GM18508 (cell line): ENCODE measurements around the gene PSMB8.
"Not testable (repeated sequence)": the region's sequence is repeated elsewhere in the genome, so short reads cannot be mapped to it uniquely, and the experiment has no call there.

Experiments
- ATAC-seq: cut with Tn5 transposase; IDR thresholded peaks from one replicate; pipeline ENCODE4 v1.9.1; 2021; ENCODE audit warnings: moderate number of reproducible peaks; ENCODE audit not compliant: insufficient read depth, unreplicated experiment

Gene PSMB8

GRCh38 chr6:32838114-32838958 lies 5.5 kb downstream of the PSMB8 start, which contains the start of gene TAP2:
TSS of gene TAP2 (minus strand) at chr6:32838739. CDS start at chr6:32838233, 506 bp downstream.
- peak; percentile 36 for ATAC-seq

GRCh38 chr6:32837651-32838113 lies 6.2 kb downstream of the PSMB8 start:
- no peak for ATAC-seq

GRCh38 chr6:32836873-32837272 lies 7.0 kb downstream of the PSMB8 start:
- ATAC-seq, result no peak

GRCh38 chr6:32835167-32835893 lies 8.5 kb downstream of the PSMB8 start:
- ATAC-seq, result no peak

- ATAC-seq, result no peak
Observed at GRCh38 chr6:32833664-32834063, 10.2 kb downstream of the PSMB8 start.

- ATAC-seq, result no peak
Observed at GRCh38 chr6:32832535-32832934, 11.3 kb downstream of the PSMB8 start.

- ATAC-seq, result no peak
Observed at GRCh38 chr6:32830936-32831335, 12.9 kb downstream of the PSMB8 start.

GRCh38 chr6:32830017-32830416 lies 13.8 kb downstream of the PSMB8 start:
- no peak for ATAC-seq

- no peak for ATAC-seq
Observed at GRCh38 chr6:32829495-32829894, 14.4 kb downstream of the PSMB8 start.

- ATAC-seq, result no peak
Observed at GRCh38 chr6:32827025-32827424, 16.8 kb downstream of the PSMB8 start.

GRCh38 chr6:32825966-32826365 lies 17.9 kb downstream of the PSMB8 start:
- no peak for ATAC-seq

- ATAC-seq, result no peak
Observed at GRCh38 chr6:32819729-32820128, 24.1 kb downstream of the PSMB8 start.

- ATAC-seq, result no peak
Observed at GRCh38 chr6:32818867-32819266, 25.0 kb downstream of the PSMB8 start.

GRCh38 chr6:32816746-32817204 lies 27.1 kb downstream of the PSMB8 start, which contains the start of gene HLA-DOB:
TSS of gene HLA-DOB (minus strand) at chr6:32817002. CDS start at chr6:32816951, 51 bp downstream.
- no peak for ATAC-seq

- no peak for ATAC-seq
Observed at GRCh38 chr6:32815996-32816395, 27.9 kb downstream of the PSMB8 start.

- no peak for ATAC-seq
Observed at GRCh38 chr6:32815115-32815514, 28.7 kb downstream of the PSMB8 start.

GRCh38 chr6:32814145-32814544 lies 29.7 kb downstream of the PSMB8 start:
- no peak for ATAC-seq

GRCh38 chr6:32809171-32809570 lies 34.7 kb downstream of the PSMB8 start:
- no peak for ATAC-seq

- no peak for ATAC-seq
Observed at GRCh38 chr6:32807020-32807580, 36.7 kb downstream of the PSMB8 start.

- ATAC-seq, result not testable (repeated sequence)
Observed at GRCh38 chr6:32805404-32805803, 38.4 kb downstream of the PSMB8 start.

- no peak for ATAC-seq
Observed at GRCh38 chr6:32803416-32803815, 40.4 kb downstream of the PSMB8 start.
